ENCODE results near the gene GNAL.
A peak's percentile ranks its signal among the peaks of the same experiment; 100 is the strongest.

The GNAL gene

DNA sequence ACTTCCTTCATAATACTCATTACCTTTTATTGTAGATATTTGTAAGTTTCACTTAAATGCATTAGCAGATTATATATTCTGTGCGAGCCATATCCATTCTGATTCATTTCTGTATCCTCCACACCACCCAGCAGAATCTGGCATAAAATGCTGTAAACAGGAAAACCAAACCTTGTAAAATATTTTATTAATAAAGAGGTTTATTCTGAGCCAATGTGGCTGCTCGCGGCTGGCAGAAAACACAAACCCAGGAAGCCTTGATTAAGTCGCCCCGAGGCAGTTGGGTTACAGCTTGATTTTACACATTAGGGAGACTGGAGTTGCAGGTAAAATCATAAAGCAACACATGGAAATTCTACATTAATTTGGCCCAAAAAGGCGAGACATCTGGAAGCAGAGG is 40.5 kb downstream of the GNAL start:
- DNase-seq = no peak

DNA sequence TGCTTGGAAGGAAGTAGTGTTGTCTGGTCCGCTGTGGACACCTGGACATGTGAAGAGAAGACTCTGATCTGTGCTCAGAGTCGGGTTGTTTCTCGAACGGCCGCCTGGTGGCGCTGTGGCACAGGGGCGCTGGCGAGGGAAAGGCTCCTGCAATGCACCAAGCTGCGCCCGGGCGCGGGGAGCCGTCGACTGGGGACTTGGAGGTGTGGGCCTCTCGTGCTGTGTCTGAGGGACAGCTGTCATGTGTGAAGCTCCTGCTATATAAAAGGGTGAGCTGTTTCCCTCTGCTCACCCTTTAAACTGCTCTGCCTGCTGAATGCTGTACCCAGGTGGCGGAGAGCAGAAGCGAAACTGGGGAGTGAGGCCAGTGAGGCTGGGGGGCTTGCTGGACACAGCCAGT is 44.0 kb downstream of the GNAL start:
- DNase-seq = peak; percentile 73

DNA sequence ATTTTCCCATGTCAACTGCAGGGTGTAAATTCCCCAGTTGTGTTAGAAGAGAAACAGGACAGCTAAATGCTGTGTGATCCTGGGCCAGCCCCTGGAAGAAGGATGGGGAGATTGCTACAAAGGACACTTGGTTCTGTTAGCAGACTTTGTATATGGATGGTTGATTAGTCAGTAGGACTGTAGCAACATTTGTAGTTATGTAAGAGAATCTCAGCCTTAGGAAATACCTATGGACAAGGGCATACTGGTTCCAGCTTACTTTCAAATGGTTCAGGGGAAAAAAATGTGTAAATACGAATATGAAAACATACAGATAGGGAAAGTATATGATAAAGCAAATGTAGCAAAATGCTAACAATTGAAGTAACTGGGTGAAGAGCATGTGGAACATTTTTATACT is 47.6 kb downstream of the GNAL start:
- no peak for DNase-seq

DNA sequence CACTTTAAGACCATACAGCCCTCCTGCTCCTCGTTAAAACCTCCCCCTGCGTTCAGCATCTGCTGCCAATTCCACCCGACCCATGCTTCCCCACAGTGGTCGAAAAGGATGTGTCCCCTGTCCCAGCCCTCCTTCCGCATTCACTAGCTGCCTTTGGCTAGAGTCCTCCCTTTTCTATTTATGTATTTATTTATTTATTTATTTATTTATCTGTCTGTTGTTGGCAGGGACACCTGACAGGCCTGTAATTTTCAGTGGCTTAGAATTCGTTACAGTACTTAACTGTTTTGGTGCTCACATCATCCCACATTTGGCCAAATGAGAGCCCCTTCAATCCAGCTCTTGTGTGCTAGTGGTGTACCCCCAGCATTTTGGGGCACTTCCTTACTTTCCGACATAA is 50.8 kb downstream of the GNAL start:
- no peak for DNase-seq

DNA sequence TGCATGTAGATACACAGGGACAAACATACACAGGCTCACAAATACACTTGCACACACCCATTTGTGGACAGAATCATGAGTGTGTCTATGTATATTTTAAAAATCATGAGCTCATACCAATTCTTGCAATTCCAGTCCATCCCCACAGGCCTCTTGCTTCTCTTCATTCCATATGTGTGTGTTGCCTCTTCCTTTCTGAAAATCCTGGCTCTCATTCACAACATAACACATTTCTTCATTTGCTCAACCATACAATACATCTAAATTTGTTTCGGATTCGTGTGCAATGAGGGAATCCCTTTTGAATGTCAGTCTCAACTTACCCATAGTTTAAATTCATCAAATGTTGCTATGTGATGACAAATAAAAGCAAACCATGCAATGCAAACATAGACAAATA is 51.4 kb downstream of the GNAL start:
- no peak for DNase-seq

DNA sequence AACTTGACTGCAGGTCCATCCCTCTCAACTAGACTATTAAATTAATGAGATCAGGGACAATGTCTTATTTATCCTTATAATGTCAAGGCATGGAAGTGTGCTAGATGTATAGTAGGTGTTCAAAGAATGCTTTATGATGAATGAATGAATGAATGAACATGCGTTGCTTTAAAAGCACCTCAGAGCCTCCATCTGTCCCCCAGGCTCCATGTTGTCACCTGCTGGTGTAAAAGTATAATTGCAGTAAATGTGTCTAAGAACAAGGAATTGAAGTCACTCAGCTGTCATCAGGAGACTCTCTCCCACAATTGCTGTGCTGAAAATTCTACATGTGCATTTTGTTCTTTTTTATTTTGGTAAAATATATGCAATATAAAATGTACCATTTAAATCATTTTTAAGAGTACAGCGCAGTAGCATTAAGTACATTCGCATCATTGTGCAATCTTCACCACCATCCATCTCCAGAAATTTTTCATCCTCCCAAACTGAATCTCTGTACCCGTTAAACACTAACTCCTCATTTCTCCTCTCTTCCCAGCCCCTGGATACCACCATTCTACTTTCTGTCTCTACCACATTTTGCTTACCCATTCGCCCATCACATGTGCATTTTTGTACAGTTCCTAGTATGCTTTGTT is 52.6 kb downstream of the GNAL start:
- peak; percentile 71 for DNase-seq

DNA sequence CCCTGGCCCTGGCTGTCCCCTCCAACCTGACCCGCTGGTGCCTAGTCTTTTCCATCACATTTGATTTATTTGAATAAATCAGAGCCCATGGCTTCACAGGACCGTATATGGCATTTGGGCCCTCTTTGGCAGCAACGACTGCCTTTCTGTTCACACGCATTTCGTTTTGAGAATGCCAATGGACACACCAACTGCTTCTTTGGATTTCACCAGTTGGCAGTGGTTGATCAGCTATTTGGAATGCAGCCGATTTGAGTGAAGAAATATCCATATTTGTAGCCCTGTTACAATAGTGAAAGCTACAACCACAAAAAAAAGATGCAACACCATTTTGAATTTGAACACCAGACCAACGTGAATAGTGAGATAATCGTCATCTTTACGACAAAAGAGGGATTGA is 56.5 kb downstream of the GNAL start:
- DNase-seq = no peak

DNA sequence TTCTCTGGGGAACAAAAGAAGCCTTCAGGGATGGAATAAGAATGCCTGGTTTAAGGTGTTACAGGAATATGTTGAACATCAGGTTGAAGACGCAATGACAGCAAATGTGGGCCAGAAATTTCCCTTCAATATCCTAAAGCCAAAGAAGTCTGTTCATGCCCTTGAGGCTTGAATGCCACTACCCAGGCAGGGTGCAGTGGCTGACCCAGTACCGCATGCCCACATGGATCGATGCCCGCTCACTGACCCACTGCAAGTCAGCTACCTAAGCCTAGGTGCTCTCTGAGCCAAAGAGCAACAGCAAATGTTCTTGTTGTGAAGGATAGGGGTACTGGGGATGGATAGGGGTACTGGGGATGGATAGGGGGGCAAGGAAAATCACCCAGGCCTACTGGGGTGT is 58.2 kb downstream of the GNAL start:
- DNase-seq = no peak

DNA sequence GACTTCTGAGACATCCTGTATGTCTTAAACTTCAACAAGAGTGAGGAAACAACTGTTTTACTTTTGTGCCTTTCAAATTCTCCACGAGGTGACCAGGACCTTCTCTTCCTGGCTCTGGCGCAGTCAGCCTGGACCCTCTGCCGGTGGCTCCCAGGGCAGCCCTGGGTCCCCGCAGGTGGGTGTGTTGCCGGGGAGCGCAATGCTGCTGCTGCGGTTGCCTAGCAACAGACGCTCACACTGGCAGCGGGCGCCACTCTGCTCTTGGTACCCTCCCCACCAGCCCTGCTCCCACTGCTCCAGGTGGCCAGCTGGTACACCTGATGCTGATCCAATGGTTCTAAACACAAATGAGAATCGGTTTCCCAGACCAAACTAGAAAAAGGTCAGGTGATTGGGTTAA is 58.7 kb downstream of the GNAL start:
- DNase-seq = no peak

DNA sequence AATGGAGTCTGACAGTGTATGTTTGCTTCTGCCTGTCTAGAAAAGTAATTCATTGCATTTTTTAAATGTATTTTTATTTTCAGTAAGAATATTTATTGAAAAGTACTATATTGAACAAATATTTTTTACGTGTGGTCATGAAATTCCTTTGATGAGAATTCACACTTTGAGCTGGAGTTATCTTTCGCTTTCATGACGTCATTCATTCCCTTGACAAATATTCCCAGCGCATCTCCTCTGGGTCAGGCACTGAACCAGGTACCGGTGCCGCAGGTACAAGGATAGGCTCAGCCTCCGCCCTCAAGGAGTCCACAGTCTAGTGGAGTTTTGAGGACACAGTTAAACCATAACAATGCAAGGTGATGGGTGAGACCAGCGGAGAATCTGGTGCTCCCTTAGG is 60.2 kb downstream of the GNAL start:
- no peak for DNase-seq

DNA sequence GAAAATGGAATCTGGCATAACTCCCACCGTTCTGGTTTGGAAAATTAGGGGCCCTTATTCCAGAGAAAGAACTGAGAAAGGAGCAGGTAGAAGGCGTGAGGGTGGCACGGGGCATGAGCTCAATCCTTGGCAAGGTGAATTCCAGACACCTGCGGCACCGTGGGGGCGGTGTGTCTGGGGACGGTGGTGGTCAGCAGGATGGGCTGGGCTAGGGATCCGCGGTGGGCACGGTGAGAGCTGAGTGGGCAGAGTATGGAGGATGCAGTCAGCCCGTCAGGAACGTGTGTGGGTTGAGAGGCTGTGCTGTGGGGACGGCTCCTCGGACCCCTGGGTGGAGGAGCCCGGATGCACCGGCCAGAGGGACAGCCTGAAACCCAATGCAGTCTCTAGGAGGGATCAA is 61.1 kb downstream of the GNAL start:
- DNase-seq = no peak

DNA sequence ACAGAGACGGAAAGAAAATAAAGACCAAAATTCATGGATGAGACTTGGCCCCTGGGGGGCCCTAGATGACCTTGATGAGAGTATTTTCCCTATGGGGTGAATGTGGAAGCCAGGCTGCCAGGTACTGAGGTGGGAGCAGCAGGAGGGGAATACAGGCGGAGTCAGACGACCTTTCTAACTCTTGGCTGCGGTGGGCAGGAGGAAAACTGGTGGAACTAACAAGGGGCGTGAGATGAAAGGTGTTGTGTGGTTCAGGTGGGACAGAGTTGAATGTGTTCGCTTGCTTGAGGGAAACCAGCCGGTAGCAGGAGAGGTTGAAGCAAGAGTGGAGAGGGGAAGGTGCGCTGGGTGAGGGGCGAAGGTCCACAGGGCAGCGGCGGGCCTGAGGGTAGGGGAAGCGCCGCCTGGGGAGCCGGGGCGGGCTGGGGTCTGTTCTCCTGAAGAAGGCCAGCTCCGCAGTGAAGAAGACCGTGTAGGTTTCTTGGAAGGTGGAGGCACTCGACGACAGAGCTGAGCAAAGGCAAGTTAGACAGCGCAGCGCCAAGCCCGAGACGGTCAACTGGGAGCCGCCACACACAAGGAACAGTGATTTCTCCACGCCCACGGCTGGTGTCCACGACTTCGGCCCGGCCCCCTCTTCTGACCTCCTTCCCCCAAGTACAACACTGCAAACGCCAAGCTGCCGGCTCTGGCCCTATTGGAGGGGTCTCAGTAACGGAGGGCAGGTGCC is 61.7 kb downstream of the GNAL start:
- no peak for DNase-seq

DNA sequence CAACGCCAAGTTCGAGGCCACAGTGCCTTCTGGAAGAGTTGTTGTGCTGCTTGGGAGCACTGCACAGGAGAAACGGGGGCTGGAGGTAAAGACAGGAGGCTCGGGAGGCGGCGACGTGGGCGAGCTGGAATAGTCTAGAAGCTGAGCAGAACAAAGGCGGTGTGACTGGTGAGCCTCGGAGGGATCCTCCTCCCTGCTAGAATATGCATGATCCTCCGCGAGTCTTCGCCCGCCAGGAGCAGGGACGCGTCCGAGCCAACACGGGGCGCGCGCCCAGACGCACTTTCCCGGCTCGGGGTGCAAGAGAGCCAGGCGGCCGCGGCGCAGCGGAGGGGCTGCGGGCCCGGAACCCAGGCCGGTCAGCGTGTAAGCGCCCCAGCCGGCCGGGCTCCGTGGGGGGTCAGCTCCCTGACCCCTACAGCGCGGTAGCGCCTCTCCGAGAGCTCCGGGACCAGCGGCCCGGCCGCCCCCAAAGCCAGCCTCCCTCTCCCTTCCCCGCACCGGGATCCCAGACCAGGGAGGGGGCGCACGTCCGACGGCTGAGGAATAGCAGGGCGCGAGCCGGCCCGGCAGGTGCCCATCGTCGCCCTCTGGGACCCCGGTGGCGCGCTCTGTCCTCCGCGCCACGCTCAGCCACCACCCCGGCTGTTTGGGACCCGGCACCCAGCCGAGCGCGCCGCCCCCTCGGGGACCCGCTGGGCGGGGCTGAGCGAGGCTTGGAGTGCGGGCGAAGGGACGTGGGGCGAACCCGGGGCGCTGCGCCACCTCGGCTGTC is 62.5 kb downstream of the GNAL start:
- no peak for DNase-seq

DNA sequence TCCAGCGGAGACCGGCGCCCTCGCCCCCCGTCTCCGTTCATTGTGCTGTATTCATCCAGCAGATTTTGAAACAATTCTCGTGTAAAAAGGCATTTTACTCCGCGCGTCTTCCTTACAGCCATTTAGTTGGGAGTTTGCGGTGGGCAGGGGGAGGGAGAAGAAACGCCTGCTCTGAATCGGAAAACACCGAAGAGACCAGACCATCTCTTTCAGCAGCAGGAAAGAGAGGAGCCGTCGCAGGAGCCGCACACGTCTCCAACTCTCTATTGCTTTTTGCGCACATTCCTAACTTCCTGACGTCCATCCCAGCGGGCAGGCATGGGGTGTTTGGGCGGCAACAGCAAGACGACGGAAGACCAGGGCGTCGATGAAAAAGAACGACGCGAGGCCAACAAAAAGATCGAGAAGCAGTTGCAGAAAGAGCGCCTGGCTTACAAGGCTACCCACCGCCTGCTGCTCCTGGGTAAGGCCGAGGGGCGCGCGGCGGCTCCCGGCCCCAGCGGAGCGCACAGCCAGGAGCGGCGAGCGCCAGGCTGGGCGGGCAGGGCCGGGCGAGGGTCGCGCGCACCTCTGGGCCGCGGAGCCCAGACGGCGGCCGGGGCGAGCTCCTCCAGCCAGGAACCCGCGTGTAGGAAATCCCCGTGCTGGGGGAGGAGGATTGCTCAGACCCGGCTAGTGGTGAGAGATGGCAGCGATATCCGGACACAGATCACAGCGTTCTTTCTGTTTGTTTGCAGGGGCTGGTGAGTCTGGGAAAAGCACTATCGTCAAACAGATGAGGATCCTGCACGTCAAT is 63.2 kb downstream of the GNAL start:
- no peak for DNase-seq

DNA sequence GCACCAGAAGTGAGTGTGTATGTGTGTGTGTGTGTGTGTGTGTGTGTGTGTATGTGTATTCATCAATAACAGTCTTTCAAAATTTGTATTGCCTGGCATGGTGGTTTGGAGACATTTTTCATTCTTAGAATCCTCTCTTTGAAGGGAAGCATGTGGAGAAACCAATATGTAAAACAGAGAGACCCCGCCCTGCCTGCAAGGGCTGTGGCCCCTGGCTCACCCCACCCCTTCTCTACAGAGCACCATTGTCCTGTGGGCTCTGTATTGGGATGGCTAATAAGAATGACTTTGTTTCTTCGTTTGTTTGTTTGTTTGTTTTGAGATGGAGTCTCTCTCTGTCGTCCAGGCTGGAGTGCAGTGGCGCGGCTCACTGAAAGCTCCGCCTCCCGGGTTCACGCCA is 65.9 kb downstream of the GNAL start:
- DNase-seq = no peak

DNA sequence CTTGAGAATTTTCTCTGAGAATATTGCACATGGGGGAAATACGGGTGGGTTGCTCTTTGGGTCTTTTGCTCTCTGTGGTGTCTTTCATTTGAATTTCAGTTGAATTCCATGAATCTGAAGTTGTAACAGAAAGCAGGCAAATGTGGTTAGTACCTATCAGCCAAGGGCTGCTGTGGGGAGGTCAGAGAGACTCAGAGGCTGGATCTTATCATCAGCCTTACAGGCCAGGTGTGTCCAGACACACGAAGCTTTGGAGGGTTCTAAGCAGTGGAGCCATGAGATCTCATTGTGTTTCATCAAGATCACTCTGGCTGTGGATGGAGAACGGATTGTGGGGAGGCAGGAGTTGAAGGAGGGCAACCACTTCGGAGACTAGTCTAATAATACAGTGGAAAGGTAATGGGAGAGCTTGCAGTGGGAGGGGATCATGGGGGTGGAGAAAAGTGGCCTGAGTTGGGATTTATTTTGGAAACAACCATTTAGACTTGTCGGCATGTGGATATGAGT is 68.1 kb downstream of the GNAL start:
- DNase-seq = no peak

DNA sequence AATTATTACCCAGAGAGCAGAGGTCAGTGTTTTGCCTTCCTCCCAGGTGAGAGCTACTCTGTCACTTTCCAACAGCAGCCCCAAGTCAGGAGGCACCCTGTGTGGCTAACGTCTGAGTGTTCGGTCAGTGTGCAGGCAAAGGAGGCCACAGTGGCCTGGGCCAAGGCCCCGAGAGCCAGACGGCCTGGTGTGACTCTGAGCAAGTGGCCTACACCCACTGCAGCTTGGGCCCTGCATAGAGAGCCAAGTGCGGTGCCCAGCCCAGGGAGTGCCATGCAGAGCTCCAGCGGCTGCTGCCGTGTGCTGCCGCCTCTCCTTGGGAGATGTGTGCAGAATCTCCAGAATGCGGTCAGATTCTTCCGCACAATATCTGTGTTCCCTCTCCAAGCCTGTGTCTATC is 70.4 kb downstream of the GNAL start:
- DNase-seq = no peak

DNA sequence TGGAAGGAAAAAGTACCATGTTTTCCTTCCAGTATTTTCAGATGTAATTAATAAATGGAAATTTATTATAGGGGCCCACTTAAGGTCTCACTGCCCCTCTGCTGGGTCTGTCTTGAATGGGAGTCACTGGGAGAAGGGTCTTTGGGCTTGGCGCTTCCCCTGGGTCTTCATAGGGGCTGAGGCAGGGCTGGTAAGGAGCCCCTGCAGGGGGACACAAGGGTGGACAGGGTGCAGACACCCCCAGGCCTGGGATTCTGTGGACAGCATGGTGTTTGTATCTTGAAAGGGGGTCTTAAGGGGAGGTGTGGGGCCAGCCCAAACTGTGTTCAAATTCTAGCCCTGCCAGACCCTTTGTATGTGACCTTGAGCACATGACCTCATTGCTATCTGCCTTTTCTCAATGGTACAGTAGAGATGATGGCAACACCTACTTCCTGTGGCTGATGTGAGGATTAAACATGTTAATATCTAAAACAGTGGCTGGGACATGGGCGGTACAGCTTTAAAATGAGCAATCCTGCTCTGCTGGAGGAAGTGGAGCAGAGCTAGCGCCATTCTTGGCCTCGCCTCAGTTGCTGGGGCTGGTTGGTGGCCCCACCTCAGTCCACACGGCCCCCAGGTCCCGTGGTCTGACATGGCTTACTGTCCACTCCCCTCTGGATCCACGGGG is 71.6 kb downstream of the GNAL start:
- no peak for DNase-seq

DNA sequence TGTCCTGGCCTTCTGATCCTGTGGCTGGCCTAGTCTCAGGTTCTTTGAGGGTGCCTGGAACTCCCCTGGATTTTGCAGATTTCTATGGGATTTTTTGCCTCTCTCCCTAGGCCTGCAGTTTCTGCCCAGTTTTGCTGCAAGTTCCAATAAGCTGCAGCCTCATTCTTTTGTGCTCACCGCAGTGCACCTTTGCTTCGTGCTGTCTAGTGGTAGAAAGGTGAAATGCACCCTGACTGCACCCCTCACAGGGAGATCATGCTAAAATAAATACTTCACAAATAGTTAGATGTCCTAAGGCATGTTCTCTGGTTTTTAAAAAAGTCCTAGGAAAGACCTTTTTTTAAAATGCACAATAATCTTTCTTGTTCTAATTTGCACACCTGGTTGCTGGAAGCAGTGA is 72.5 kb downstream of the GNAL start:
- DNase-seq = no peak

DNA sequence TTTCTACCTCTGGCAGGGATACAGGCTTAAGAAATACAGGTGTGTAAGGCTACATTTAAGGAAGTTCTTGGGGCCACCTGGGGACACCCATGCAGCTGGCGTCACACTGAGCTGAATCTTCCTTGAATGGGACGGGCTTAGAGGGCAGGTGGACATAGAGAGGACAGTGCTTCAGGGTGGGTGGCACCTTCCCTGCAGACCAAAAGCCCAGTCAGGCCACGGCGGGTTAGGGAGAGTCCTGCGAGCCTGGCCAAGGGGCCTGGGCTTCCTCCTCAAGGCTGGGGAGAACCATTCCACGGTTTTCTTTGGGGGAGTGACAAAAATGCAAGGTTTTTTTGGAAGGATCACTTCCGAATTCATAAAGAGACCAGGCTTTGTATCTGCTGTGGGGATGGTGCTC is 73.4 kb downstream of the GNAL start:
- no peak for DNase-seq

DNA sequence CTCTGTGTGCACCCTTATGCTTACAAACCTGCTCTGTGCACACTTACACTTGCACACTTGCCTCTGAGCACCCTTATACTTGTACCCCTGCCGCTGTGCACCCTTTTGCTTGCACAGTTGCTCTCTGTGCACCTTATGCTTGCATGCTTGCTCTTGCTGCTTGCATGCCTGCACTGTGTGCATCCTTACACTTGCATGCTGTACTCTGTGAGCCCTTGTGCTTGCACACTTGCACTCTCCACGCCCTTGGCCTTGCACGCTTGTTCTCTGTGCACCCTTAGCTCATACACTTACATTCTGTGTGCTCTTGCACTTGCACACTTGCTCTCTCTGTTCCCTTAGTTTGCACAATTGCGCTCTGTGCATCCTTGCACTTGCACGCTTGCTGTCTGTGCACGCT is 78.3 kb downstream of the GNAL start:
- DNase-seq = no peak

DNA sequence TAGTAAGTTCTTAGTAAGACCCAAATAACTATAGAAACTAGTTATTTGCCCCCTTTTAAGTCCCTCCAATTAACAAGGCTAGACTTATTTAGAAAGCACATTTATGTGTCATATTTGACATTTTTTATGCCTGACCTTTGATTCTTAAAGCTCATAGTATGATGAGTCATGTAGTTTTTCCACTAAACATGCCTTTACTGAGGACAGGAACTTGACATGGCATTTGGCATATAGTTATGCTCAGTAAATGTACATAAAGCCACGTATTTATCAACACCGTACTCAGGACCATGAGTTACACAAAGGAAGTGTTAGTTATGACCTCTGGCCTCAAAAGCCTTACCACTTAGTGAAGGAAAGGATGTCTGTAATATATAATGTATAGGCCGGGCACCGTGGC is 78.9 kb downstream of the GNAL start:
- DNase-seq = no peak
